Adrenal gland (tissue), 12 donors: ENCODE data around the gene PRPF18. TPM values are rescaled to one million over a fixed set of nuclear protein-coding genes. Genes with fewer than 3 reads are reported as not detected.

ENCODE experiments used
- DNase-seq, 7 donors: peaks; one replicate each; pipeline ENCODE4 v3.0.0-alpha.2; 2019 to 2020
- H3K27ac ChIP-seq, 5 donors: fragments of 200-600 bp; sonication (generic) in 4 of 5; 1 replicate in 3 of 5; 2 replicates in 2 of 5; pipeline versions ENCODE4 v1.5.1 to v1.8.0; 2016 to 2020; ENCODE audit warnings: mild to moderate bottlenecking in 1 of 5
- H3K27me3 ChIP-seq: fragments of 200-600 bp; 2 replicates; pipeline ENCODE4 v1.8.0; 2021
- H3K36me3 ChIP-seq, 2 donors: fragments of 200-600 bp; replicated peaks in 1 of 2; 1 replicate in 1 of 2; 2 replicates in 1 of 2; pipeline versions ENCODE4 v1.5.1 to v1.8.0; 2018 to 2022
- H3K4me1 ChIP-seq, 2 donors: fragments of 200-600 bp; replicated peaks in 1 of 2; 1 replicate in 1 of 2; 2 replicates in 1 of 2; pipeline versions ENCODE4 v1.5.1 to v1.8.0; 2018 to 2021
- H3K4me3 ChIP-seq, 4 donors: fragments of 200-600 bp; sonication (generic) in 3 of 4; one replicate each; pipeline ENCODE4 v1.5.1; 2016 to 2018
- H3K9me3 ChIP-seq, 3 donors: fragments of 200-600 bp; sonication (generic) in 1 of 3; replicated peaks in 1 of 3; 1 replicate in 2 of 3; 2 replicates in 1 of 3; pipeline versions ENCODE4 v1.5.1 to v1.8.0; 2016 to 2021
- POLR2A ChIP-seq, 2 donors: fragments of 450-650 bp; IDR thresholded peaks; one replicate each; pipeline ENCODE4 v1.6.1; 2017; ENCODE audit warnings: antibody characterized with exemption in 2 of 2, mild to moderate bottlenecking in 2 of 2, moderate library complexity in 1 of 2
- WGBS, 4 donors: extraction: QIAGEN DNeasy Blood & Tissue Kit in 2 of 4; methylation state at CpG; one replicate each; pipeline versions ENCODE4 v1.1.5 to v1.1.7; 2013 to 2017; 5-methylcytosine and 5-hydroxymethylcytosine counted together
- intact Hi-C, 2 donors: fragments of 100-400 bp; cut with DNase I; formaldehyde crosslinking; loops; one replicate each; pipeline versions ENCODE4 v1.14.1 to v1.15.0; 2022 to 2023
- polyA plus RNA-seq, 3 donors: library from polyadenylated mRNA; stranded (reverse); fragments of 200-250 nt in 2 of 3; fragments of 350-450 nt in 1 of 3; fragmentation: Illumina TruSeq in 1 of 3; extraction: RNeasy Lipid Tissue Mini Kit (QIAGEN cat#74804) in 1 of 3; gene quantifications; one replicate each; pipeline ENCODE4 v1.2.3, GENCODE V29; 2013 to 2014
- total RNA-seq, 9 donors: library from RNA; depleted of rRNA in 4 of 9; stranded (reverse); fragments of >200 nt in 4 of 9; fragments of 120-200 nt in 1 of 9; fragmentation: NEBNext Ultra II Directional in 1 of 9; extraction: Animal tissue kit (Norgen Biotek cat#: 25700) in 1 of 9; gene quantifications; one replicate each; pipeline versions ENCODE4 v1.1.0 to v1.2.4, GENCODE V29; 2013 to 2023
- TF ChIP-seq, protein P1 (sequence below), 6 experiments: fragments of 450-650 bp in 4 of 6; fragments of 200-600 bp in 2 of 6; sonication (generic) in 1 of 6; IDR thresholded peaks; 1 replicate in 5 of 6; 2 replicates in 1 of 6; pipeline versions ENCODE4 v1.5.1 to v1.8.0; 2016 to 2021; ENCODE audit warnings: antibody characterized with exemption in 6 of 6, mild to moderate bottlenecking in 2 of 6, moderate library complexity in 1 of 6
- donor health status: healthy with polysubstance abuse.
- donor health status: Bipolar disorder and iron deficiency.
- donor health status: DM: yes; HTN: yes; CAD: no.
- donor health status: DM: no; HTN: no; CAD: no.
- donor health status: DM: no; HTN: no; CAD: no.
- donor health status: DM: yes; HTN: yes; CAD: no.

Gene PRPF18
- total and polyA plus RNA-seq, 12 donors, result 4.9 to 36.7 (median 18.9) TPM

DNA sequence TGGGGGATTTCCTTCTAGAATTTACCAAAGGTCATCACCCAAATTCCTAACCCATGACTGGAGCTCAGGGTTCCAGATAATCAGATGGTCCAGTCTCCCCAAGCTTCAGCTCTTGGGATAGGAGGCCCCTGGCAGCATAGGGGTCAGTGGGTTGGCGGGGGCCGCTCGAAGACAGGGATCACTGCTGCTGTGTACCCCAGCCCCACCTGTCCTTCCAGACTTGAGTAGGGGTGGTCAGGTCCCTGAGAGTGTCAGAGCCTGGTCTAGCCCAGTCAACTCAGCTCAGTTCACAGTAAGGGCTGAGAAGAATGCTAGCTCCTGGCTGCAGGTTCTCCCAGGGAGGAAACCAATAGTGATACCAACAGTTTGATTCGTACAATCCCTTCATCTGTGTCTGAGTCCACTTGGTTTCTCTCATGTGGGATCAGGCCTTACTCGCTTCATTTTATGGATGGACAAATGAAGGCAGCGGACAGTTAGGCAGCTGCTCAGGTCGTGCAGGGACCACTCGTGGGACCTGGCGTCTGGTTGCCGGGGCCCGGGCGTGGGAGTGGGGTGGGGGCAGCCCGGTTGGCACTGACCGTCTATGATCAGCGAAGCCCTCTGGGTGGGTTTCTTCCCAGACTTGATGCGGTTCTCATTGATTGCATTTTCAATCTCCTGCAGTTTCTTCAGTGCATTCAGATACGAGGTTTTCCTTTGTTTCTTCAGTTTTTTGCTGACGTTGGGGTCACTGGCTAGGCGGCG, 78.9 kb downstream of the PRPF18 start:
- DNase-seq, result no peak
- Histone ChIP-seq H3K36me3 (peaks cover 0 to 14% of the 10 kb centered on the region in 2 donors), H3K27me3 (no peaks in the 10 kb centered on the region), H3K4me3 (no peak overlapping the region), H3K9me3 (no peaks in the 10 kb centered on the region), H3K27ac (no peak overlapping the region), H3K4me1 (no peaks in the 10 kb centered on the region)
- 90 to 96% (median 94%) methylated on average over 19 to 20 of the region's 20 CpGs for WGBS, 4 donors
- intact Hi-C loops, result no loop called here
- TF ChIP-seq, protein P1, sequence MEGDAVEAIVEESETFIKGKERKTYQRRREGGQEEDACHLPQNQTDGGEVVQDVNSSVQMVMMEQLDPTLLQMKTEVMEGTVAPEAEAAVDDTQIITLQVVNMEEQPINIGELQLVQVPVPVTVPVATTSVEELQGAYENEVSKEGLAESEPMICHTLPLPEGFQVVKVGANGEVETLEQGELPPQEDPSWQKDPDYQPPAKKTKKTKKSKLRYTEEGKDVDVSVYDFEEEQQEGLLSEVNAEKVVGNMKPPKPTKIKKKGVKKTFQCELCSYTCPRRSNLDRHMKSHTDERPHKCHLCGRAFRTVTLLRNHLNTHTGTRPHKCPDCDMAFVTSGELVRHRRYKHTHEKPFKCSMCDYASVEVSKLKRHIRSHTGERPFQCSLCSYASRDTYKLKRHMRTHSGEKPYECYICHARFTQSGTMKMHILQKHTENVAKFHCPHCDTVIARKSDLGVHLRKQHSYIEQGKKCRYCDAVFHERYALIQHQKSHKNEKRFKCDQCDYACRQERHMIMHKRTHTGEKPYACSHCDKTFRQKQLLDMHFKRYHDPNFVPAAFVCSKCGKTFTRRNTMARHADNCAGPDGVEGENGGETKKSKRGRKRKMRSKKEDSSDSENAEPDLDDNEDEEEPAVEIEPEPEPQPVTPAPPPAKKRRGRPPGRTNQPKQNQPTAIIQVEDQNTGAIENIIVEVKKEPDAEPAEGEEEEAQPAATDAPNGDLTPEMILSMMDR (IDR thresholded peaks at IDR 0.05), result no peak
- TF ChIP-seq POLR2A (IDR thresholded peaks at IDR 0.05), result no peak

GRCh38 chr10:13668126-13668525, 81.4 kb downstream of the PRPF18 start:
- WGBS, 4 donors, result 51 to 61% (median 60%) methylated on average over 4 of the region's 4 CpGs
- TF ChIP-seq, protein P1 (IDR thresholded peaks at IDR 0.05), result no peak
- TF ChIP-seq POLR2A (IDR thresholded peaks at IDR 0.05), result no peak
- Histone ChIP-seq H3K9me3 (no peaks in the 10 kb centered on the region), H3K4me3 (no peak overlapping the region), H3K36me3 (peaks cover 0 to 14% of the 10 kb centered on the region in 2 donors), H3K27me3 (no peaks in the 10 kb centered on the region), H3K4me1 (no peaks in the 10 kb centered on the region), H3K27ac (no peak overlapping the region)
- intact Hi-C loops, result no loop called here
- DNase-seq, result no peak

DNA sequence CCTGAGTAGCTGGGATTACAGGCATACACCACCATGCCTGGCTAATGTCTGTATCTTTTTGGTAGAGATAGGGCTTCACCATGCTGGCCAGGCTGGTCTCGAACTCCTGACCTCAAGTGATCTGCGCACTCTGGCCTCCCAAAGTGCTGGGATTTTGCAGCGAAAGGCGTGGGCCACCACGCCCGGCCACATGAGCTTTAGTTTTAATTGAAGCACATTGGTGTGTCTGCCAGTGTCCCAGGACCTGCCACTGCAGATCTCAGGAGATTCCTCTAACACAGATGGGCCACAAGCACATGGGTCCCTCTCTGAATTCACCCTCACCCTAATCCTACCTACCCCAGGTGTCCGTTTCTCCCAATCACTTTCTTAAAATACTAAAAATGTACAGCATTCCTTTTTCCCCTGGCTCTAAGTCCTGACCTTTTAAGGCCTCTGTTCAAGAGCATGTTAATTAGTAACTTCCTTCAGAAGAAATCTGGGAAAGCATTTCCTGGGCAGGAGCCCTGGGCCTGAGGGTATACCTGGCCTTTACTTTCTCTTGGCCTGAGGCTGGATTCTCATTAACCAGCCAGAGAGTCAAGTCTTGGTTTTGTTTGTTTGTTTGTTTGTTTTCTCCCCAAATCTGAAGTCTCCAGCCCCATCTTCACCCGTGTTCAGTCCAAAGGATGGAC, 82.6 kb downstream of the PRPF18 start:
- WGBS, 4 donors, result 81 to 94% (median 86%) methylated on average over 2 to 8 of the region's 8 CpGs
- TF ChIP-seq POLR2A (IDR thresholded peaks at IDR 0.05), result no peak
- TF ChIP-seq, protein P1 (IDR thresholded peaks at IDR 0.05), result no peak
- no peak for DNase-seq
- intact Hi-C loops, result no loop called here
- Histone ChIP-seq H3K27ac (no peak overlapping the region), H3K4me3 (no peak overlapping the region), H3K27me3 (no peaks in the 10 kb centered on the region), H3K4me1 (no peaks in the 10 kb centered on the region), H3K9me3 (no peaks in the 10 kb centered on the region), H3K36me3 (peaks cover 0 to 14% of the 10 kb centered on the region in 2 donors)

GRCh38 chr10:13669901-13670300, 83.1 kb downstream of the PRPF18 start:
- Histone ChIP-seq H3K4me3 (no peak overlapping the region), H3K27ac (no peak overlapping the region), H3K9me3 (no peaks in the 10 kb centered on the region), H3K4me1 (no peaks in the 10 kb centered on the region), H3K36me3 (peaks cover 0 to 8% of the 10 kb centered on the region in 2 donors), H3K27me3 (no peaks in the 10 kb centered on the region)
- 90 to 94% (median 92%) methylated on average over 12 of the region's 12 CpGs for WGBS, 4 donors
- intact Hi-C loops, result no loop called here
- TF ChIP-seq, protein P1 (IDR thresholded peaks at IDR 0.05), result no peak
- no peak for TF ChIP-seq POLR2A (IDR thresholded peaks at IDR 0.05)
- no peak for DNase-seq
